Upper lobe of left lung (tissue), 4 donors: ENCODE data around the gene TPM1.

Experiments used
- CTCF ChIP-seq, 6 experiments: fragments of 450-650 bp in 4 of 6; fragments of 200-600 bp in 2 of 6; sonication (generic) in 2 of 6; IDR thresholded peaks; one replicate each; pipeline ENCODE4 v1.5.1; 2016 to 2019; ENCODE audit warnings: antibody characterized with exemption in 6 of 6
- POLR2A ChIP-seq, 4 donors: fragments of 450-650 bp; IDR thresholded peaks; one replicate each; pipeline ENCODE4 v1.5.1; 2016 to 2017; ENCODE audit warnings: antibody characterized with exemption in 4 of 4, mild to moderate bottlenecking in 2 of 4

DNA sequence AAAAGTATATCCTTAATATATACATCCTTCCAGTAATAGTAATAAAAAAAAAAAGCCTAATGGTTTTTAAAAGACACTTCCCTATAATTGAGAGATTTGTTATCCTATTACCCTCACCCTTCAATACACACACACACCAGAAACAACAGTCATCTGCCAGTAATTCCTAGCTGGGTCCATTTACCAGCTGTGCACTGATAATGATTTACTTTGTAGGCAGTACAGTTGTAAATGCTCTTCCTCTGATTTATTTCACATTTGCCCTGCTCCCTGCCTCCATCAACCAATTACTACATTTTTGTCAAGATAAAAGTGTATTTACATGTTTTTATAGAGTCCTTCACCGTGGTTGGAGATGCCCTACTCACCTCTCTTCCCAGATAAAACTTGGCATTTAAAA, 12.4 kb downstream of the TPM1 start:
- TF ChIP-seq CTCF (IDR thresholded peaks at IDR 0.05) (no peak), POLR2A (IDR thresholded peaks at IDR 0.05) (no peak)
